Measurements from ENCODE around the gene TBC1D5.
"Not testable (repeated sequence)": the region's sequence is repeated elsewhere in the genome, so short reads cannot be mapped to it uniquely, and the experiment has no call there.

Gene TBC1D5

GRCh38 chr3:17394541-17395155, 347.8 kb downstream of the TBC1D5 start:
- no peak for DNase-seq

DNA sequence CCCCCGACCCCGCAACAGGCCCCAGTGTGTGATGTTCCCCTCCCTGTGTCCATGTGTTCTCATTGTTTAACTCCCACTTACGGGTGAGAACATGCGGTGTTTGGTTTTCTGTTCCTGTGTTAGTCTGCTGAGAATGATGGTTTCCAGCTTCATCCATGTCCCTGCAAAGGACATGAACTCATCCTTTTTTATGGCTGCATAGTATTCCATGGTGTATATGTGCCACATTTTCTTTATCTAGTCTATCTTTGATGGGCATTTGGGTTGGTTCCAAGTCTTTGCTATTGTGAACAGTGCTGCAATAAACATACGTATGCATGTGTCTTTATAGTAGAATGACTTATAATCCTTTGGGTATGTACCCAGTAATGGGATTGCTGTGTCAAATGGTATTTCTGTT, 349.9 kb downstream of the TBC1D5 start:
- DNase-seq, result not testable (repeated sequence)

DNA sequence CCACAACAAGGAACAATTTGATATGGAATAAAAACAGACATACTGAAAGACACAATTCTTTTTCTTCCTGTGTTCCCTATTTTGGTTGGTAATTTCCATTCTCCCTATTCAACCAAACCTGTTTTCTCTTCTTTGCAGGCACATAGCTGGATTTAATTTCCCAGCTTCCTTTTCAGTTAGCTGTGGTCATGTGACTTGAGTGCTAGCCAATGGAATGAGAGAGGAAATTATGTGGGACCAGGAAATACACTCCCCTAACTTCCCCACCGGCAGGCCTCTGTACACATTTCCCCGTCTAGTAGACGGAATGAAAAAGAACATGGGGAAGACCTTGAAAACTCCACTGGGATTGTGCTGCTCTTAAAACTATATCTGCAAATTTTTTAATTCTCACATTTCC, 351.6 kb downstream of the TBC1D5 start:
- no peak for DNase-seq

DNA sequence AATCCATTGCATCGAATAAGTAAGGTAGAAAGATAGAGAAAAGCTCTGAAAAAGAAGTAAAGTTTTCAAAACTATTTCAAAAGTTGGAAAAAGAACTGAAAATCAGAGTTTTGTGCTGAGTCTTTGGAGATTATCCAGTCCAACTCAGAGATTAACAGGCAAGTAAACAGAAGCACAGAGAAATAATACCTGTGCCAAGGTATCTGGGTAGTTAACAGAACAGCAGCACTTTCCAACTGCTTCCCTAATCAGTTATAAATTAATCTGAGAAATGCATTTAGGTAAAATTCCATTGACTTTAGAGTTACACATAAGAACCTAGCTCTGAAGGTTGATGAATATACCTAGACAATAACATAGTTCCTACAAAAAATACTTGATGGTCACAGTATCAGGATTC, 355.3 kb downstream of the TBC1D5 start:
- DNase-seq, result no peak

GRCh38 chr3:17386432-17386831, 356.0 kb downstream of the TBC1D5 start:
- no peak for DNase-seq

DNA sequence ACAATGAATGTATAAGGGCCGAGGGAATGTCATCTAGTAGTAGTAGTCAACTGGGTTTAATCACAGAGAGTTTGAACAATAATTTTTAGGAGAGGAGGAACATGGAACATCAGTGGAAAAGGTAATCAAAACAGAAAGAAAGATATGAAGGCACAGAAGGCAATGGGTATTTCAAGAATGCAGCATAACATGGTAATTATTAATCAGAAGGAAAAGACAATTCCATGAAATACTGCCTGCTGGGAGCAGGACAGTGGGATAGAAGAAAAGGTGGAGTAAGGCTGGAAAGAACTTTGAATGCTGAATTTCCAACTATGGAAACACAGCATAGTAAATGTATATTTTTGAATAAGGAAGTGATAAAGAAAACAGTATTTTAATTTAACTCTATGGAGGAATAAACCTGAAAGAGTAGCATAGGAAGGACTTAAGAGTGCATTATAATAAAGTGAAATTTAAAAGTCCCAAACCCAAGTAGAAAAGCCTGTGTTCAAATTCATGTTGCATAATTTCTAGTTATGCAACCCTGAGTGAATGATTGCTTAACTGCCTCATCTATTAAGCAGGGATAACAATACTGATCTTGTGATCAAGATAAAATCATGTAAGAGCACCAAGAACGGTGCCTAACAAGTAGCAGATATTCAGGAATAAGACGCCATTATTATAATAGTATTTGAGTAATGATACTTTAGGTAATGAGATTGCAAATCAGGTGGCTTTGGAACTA, 357.7 kb downstream of the TBC1D5 start:
- DNase-seq, result no peak

GRCh38 chr3:17373304-17373703, 369.1 kb downstream of the TBC1D5 start:
- no peak for DNase-seq

GRCh38 chr3:17372362-17373210, 369.8 kb downstream of the TBC1D5 start:
- DNase-seq, result no peak

GRCh38 chr3:17369973-17370372, 372.5 kb downstream of the TBC1D5 start:
- DNase-seq, result no peak

DNA sequence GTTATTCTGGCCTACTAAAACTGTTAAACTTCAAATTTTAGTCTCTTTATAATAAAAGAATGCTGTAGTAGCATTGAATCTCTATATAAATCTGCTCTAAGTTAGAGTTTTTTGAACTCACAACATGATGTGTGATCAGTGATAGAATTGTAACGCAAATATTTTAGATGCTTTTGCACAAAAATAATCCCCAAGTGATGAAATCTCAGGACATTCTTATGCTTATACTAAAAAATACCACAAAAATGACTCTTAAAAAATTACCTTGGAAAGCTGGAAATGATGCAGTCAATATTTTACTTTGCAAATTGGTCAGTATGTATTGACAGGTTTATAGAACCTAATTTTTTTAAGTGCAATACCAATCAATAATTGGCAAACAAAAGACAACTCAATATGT, 375.3 kb downstream of the TBC1D5 start:
- no peak for DNase-seq

GRCh38 chr3:17360991-17361390, 381.4 kb downstream of the TBC1D5 start:
- no peak for DNase-seq

- no peak for DNase-seq
These were observed 382.5 kb downstream of the TBC1D5 start for GRCh38 chr3:17359911-17360310.

- DNase-seq, result no peak
These were observed 385.3 kb downstream of the TBC1D5 start for GRCh38 chr3:17357035-17357710.

DNA sequence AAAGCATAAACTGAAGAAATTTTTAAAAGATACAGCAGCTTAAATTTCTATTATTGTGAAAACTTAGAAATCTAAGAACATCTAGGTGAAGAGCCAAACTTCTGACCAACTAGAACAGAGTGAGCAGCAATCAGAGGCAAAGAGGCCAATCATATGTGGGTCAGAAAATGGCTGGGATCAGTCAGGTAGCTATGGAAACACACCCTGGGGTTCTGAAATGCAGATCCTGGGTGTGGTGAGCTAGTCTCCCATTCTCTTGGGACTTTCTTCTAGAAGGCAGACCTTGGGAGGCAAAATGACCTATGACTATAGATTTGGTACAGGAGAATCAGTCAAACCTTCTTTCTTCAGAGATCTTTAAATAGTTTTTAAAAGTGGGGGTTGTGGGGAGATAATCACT, 385.8 kb downstream of the TBC1D5 start:
- no peak for DNase-seq

GRCh38 chr3:17355591-17355990, 386.8 kb downstream of the TBC1D5 start:
- no peak for DNase-seq

- DNase-seq, result no peak
These were observed 388.1 kb downstream of the TBC1D5 start for GRCh38 chr3:17354341-17354740.

DNA sequence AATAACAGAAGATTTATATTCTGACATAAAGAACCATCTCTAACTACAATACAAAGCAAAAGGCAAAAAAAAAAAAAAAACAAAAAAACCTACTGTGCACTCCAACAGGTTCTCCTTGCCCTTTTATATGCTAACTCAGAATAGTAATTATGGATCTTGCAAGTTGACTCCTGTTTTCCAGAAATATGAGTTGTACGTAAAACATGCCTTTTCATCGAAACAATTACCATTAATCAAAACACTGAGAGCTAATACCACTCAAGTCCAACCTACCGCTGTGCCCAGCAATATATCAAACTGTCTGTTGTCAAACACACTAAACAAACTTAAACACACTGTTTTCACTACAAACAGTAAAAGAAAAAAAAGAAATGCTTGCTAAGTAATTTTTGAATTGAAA, 389.8 kb downstream of the TBC1D5 start:
- no peak for DNase-seq

GRCh38 chr3:17351193-17351592, 391.2 kb downstream of the TBC1D5 start:
- not testable (repeated sequence) for DNase-seq

DNA sequence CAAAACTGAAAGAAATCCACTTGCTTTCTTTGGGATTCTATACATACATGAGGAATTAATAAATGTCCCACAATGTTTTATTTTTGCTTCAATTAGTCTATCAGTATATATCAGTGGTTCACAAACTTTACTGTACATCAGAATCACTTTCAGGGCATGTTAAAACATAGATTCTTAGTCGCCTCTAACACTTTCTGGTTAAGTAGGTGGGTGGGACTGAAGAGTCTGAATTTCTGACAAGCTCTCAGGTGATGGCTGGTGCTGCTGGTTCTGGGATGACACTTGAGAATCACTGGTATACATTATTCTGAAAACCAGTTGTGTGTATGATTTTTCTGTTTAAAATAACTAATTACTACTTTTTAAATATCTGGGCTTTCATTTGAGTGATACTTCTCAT, 393.3 kb downstream of the TBC1D5 start:
- DNase-seq, result no peak

DNA sequence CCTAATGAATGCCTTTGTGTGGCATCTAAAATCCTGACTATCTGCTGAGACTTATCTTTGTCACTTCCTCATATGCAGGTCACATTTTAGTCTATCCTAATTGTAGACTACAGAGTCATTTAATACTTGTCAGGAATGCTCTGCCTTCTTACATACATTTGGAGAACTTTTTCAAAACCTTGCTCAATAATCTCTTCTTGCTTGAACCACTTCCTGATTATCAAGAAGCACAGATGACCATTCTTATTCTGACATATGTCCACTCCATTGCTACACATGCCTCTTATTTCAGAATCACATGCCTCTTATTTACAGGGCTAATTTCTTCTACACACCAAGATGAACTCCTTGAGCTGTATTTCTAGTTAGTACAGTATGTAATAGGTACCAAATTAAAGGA, 400.3 kb downstream of the TBC1D5 start:
- DNase-seq, result no peak

GRCh38 chr3:17340693-17341092, 401.7 kb downstream of the TBC1D5 start:
- DNase-seq, result no peak

- DNase-seq, result no peak
These were observed 402.2 kb downstream of the TBC1D5 start for GRCh38 chr3:17340261-17340660.

- no peak for DNase-seq
These were observed 403.3 kb downstream of the TBC1D5 start for GRCh38 chr3:17339132-17339575.
